ENCODE measurements around the gene EIF4H.
"Not testable (repeated sequence)": the region's sequence is repeated elsewhere in the genome, so short reads cannot be mapped to it uniquely, and the experiment has no call there.

The EIF4H gene

GRCh38 chr7:74197449-74198124, 23.4 kb downstream of the EIF4H start:
- DNase-seq (ENCODE audit: low read depth in 3 of 3, low spot score in 1 of 3): no peak

- DNase-seq (ENCODE audit: low read depth in 3 of 3, low spot score in 1 of 3): no peak
These were observed 25.6 kb downstream of the EIF4H start for GRCh38 chr7:74199551-74200355.

GRCh38 chr7:74202841-74203556, 28.8 kb downstream of the EIF4H start:
- DNase-seq (ENCODE audit: low read depth in 3 of 3, low spot score in 1 of 3): no peak

- no peak for DNase-seq (ENCODE audit: low read depth in 3 of 3, low spot score in 1 of 3)
These were observed 29.9 kb downstream of the EIF4H start for GRCh38 chr7:74203956-74204618.

GRCh38 chr7:74206052-74206451, 31.9 kb downstream of the EIF4H start:
- DNase-seq (ENCODE audit: low read depth in 3 of 3, low spot score in 1 of 3): not testable (repeated sequence)

GRCh38 chr7:74206589-74207120, 32.5 kb downstream of the EIF4H start:
- peak in 2 of 3 donors; percentile 52 to 76 for DNase-seq (ENCODE audit: low read depth in 3 of 3, low spot score in 1 of 3)

- DNase-seq (ENCODE audit: low read depth in 3 of 3, low spot score in 1 of 3): no peak
These were observed 33.4 kb downstream of the EIF4H start for GRCh38 chr7:74207586-74207985.

- not testable (repeated sequence) for DNase-seq (ENCODE audit: low read depth in 3 of 3, low spot score in 1 of 3)
These were observed 34.1 kb downstream of the EIF4H start for GRCh38 chr7:74208241-74208640.

GRCh38 chr7:74212661-74213060, 38.5 kb downstream of the EIF4H start:
- DNase-seq (ENCODE audit: low read depth in 3 of 3, low spot score in 1 of 3): no peak

- DNase-seq (ENCODE audit: low read depth in 3 of 3, low spot score in 1 of 3): no peak
These were observed 40.9 kb downstream of the EIF4H start for GRCh38 chr7:74214816-74215630.

- DNase-seq (ENCODE audit: low read depth in 3 of 3, low spot score in 1 of 3): no peak
These were observed 41.8 kb downstream of the EIF4H start for GRCh38 chr7:74215921-74216320.

GRCh38 chr7:74216361-74216761, 42.2 kb downstream of the EIF4H start:
- no peak for DNase-seq (ENCODE audit: low read depth in 3 of 3, low spot score in 1 of 3)

GRCh38 chr7:74217455-74218342, 43.5 kb downstream of the EIF4H start:
- no peak for DNase-seq (ENCODE audit: low read depth in 3 of 3, low spot score in 1 of 3)

- DNase-seq (ENCODE audit: low read depth in 3 of 3, low spot score in 1 of 3): no peak
These were observed 44.2 kb downstream of the EIF4H start for GRCh38 chr7:74218343-74218698.

GRCh38 chr7:74219416-74219815, 45.3 kb downstream of the EIF4H start:
- DNase-seq (ENCODE audit: low read depth in 3 of 3, low spot score in 1 of 3): no peak

GRCh38 chr7:74220229-74220628, 46.1 kb downstream of the EIF4H start:
- no peak for DNase-seq (ENCODE audit: low read depth in 3 of 3, low spot score in 1 of 3)

GRCh38 chr7:74221713-74222112, 47.6 kb downstream of the EIF4H start:
- no peak for DNase-seq (ENCODE audit: low read depth in 3 of 3, low spot score in 1 of 3)

GRCh38 chr7:74222851-74223710, 48.9 kb downstream of the EIF4H start:
- no peak for DNase-seq (ENCODE audit: low read depth in 3 of 3, low spot score in 1 of 3)
